Stomach (tissue), 4 donors: ENCODE measurements around the gene EEFSEC.

ENCODE experiments used
- CTCF ChIP-seq, 7 experiments: fragments of 450-650 bp in 4 of 7; fragments of 200-600 bp in 3 of 7; sonication (generic) in 3 of 7; IDR thresholded peaks; one replicate each; pipeline ENCODE4 v1.5.1; 2016 to 2019; ENCODE audit warnings: antibody characterized with exemption in 7 of 7, control low read depth in 2 of 7, mild to moderate bottlenecking in 1 of 7
- EP300 ChIP-seq: sonication (generic); formaldehyde crosslinking; IDR thresholded peaks from one replicate; pipeline ENCODE4 v1.6.1; 2017; ENCODE audit warnings: antibody characterized with exemption
- POLR2A ChIP-seq, 4 donors: fragments of 450-650 bp; IDR thresholded peaks; one replicate each; pipeline ENCODE4 v1.6.1; 2016; ENCODE audit warnings: antibody characterized with exemption in 4 of 4, control low read depth in 2 of 4, mild to moderate bottlenecking in 1 of 4, moderate library complexity in 1 of 4

- TF ChIP-seq POLR2A (IDR thresholded peaks at IDR 0.05) (no peak), CTCF (IDR thresholded peaks at IDR 0.05) (no peak), EP300 (no peak)
These were observed 219.0 kb downstream of the EEFSEC start for GRCh38 chr3:128372281-128372680.
